ENCODE data around the gene BHLHE40.
A peak's percentile ranks its signal among the peaks of the same experiment; 100 is the strongest.

BHLHE40 gene

GRCh38 chr3:5019411-5020241 is 40.4 kb downstream of the BHLHE40 start:
- peak; percentile 49 to 71 for DNase-seq (ENCODE audit: low read depth in 2 of 2)

DNA sequence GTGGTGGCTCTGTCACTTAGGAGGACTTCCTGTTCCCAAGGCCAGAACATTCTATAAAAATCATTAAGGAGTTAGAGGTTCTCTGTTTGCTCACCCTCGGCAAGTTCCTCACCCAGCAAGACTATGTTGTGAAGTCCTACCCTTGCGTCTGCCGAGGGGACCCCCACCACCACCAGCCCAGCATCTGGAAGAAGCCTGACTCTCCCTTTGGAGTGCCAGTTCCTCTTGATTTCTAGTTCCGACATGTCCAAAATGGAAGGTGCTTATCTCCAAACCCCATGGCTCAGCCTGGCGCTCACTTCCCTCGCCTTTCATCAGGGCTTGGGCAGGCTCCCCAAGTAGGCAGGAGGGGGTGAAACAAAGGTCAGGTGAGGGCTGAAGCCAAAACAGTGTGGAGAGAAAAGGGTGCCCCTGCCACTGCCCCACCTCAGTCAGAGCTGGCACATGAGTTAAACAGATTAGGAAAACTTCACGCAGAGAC is 41.0 kb downstream of the BHLHE40 start:
- DNase-seq (ENCODE audit: low read depth in 2 of 2), result no peak

- no peak for DNase-seq (ENCODE audit: low read depth in 2 of 2)
These were observed 42.2 kb downstream of the BHLHE40 start for GRCh38 chr3:5021116-5022092.

GRCh38 chr3:5022187-5022965 is 43.1 kb downstream of the BHLHE40 start:
- DNase-seq (ENCODE audit: low read depth in 2 of 2), result no peak

DNA sequence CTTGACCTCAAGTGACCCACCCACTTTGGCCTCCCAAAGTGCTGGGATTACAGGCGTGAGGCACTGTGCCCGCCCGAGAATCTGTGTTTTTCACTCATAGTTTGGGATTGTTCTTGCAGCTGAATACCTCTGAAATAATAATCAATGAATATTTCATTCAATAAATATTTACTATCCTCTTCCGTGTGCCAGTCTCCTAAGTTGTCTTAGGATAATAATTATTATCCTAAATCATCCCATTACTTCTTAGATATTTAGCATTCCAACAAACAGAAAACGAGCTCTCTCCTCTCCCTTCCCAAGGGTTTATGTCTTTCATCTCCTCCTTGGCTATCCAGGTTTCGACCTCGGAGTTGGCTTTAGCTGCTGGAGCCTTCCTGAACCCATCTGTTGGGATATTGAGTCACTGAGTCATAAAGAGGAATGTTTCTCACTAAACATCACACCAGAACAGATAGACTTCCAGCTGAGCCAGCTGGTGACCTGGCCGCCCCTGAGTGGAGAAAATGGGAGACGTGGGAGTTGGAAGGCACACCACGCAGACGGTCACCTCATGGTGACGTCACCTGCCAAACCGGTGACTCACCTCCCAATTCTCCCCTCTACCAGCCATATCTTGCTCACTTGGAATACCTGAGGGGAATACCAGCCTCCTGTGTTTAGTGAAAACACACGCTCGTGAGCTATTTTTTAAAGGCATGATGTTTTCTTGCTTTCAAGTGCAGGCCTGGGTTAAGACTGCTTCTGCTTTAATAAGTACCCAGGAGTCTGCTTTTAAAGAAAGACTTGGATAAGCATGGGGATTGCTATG is 43.9 kb downstream of the BHLHE40 start:
- no peak for DNase-seq (ENCODE audit: low read depth in 2 of 2)

- DNase-seq (ENCODE audit: low read depth in 2 of 2), result no peak
These were observed 44.6 kb downstream of the BHLHE40 start for GRCh38 chr3:5023777-5024346.

DNA sequence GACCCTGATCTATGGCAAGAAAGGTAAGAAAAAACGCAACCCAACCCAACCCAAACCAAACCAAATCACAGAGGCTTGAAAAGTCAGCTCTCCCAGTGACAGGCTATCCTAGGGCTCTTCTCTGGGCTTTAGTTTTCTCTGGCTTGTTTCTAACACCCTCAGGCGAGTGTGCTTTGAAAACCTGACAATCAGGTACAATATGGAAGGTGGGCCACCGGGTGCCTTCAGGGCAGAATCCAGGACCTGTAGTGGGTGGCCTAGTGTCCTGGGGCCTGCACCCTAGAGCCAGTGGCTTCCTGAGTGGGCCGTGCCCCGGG is 46.8 kb downstream of the BHLHE40 start:
- DNase-seq (ENCODE audit: low read depth in 2 of 2), result no peak

DNA sequence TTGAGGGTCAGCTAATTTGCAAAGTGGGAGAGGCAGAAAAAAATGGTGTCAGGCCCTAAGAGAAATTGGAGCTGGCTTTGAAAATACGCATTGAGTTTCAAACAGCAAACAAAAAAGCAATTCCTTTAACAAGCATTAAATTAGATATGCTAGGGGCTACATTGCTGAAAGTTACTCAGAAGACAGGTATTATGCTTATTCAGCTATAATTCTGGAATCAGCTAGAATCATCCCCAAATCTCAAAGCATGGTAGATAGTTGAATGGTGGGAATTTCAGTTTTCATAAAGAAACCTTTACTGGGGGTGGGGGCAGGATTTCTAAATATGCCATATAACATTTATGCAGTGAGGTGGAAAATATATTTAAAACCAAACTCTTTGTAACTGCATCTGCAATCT is 50.5 kb downstream of the BHLHE40 start:
- no peak for DNase-seq (ENCODE audit: low read depth in 2 of 2)

DNA sequence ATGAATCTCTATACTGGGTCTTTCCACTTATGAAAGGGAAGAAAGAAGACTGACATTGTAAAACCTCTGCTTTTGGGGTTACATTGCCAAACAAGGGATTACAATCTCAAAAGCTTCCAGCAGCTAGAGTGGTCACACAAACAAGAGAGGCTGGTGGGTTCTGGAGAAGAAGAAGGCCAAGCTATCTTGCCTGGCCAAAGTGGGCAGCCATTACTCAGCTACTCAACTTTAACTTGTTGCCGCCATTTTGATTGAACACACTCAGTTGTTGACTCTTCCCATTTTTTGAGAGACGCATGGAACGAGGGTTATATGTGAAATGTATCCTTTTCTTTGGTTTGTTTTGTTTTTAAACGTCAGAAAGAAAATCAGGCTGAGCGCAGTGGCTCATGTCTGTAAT is 50.9 kb downstream of the BHLHE40 start:
- no peak for DNase-seq (ENCODE audit: low read depth in 2 of 2)

GRCh38 chr3:5032844-5033243 is 53.6 kb downstream of the BHLHE40 start:
- DNase-seq (ENCODE audit: low read depth in 2 of 2), result no peak
